B cell (primary cell): ENCODE measurements around the gene POTEM.
"Not testable (repeated sequence)": the region's sequence is repeated elsewhere in the genome, so short reads cannot be mapped to it uniquely, and the experiment has no call there.

Experiments used
- EZH2 ChIP-seq: IDR thresholded peaks from 2 replicates; pipeline ENCODE4 v1.6.1; 2012; ENCODE audit warnings: borderline replicate concordance, low read depth, mild to moderate bottlenecking, moderate library complexity, low read length; ENCODE audit not compliant: insufficient read depth, poor library complexity, severe bottlenecking
- TF ChIP-seq, protein P1 (sequence below): fragments of 200-600 bp; IDR thresholded peaks from one replicate; pipeline ENCODE4 v1.8.0; 2022; ENCODE audit warnings: antibody characterized with exemption, mild to moderate bottlenecking

DNA sequence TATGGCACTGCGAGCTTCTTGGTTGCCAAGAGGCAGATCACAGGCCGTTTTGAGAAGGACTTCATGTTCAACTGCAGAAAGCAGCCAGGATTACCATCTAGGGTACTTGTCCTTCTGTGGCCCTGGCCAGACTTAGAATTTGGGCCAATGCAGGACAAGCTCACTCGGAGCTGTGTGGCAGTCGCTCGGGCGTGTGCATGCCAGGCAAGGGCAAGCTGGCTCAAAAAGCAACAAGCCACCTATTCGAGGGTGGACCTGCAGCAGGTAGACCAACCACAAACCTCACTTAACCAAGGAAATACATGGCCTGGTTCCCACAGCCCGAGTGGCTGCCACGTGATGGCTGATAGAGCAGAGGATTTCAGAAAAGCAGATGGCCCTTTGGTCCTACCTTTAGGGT lies 39.3 kb downstream of the POTEM start:
- TF ChIP-seq, protein P1, sequence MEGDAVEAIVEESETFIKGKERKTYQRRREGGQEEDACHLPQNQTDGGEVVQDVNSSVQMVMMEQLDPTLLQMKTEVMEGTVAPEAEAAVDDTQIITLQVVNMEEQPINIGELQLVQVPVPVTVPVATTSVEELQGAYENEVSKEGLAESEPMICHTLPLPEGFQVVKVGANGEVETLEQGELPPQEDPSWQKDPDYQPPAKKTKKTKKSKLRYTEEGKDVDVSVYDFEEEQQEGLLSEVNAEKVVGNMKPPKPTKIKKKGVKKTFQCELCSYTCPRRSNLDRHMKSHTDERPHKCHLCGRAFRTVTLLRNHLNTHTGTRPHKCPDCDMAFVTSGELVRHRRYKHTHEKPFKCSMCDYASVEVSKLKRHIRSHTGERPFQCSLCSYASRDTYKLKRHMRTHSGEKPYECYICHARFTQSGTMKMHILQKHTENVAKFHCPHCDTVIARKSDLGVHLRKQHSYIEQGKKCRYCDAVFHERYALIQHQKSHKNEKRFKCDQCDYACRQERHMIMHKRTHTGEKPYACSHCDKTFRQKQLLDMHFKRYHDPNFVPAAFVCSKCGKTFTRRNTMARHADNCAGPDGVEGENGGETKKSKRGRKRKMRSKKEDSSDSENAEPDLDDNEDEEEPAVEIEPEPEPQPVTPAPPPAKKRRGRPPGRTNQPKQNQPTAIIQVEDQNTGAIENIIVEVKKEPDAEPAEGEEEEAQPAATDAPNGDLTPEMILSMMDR: not testable (repeated sequence)
- not testable (repeated sequence) for TF ChIP-seq EZH2
